ENCODE measurements around the gene CYTH1.
A peak's percentile ranks its signal among the peaks of the same experiment; 100 is the strongest.

The CYTH1 gene

DNA sequence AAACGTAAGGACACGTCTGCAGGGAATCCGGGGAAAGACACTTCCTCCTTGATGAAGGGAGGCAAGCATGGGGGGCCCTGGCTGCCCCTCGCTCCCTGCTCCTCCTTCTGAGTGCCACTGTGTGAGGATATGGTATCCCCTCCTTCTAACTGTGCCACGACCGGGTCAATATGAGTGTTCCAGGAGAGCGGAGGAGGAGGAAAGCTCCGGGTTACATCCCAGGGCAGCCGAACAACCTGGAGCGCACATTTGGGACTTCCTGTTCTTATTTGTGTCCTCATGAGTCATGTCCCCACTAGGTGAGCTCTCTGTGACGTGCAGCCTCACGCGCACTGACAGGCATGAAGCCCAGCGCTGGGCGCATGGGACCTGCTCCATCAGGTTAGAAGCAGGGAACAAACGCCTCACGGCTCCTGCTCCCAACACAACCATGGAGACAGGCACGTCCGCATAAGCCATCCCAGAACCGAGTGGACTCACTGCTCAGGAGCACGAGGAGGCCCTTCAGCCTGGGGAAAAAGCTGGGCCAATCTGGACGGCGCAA is 112.0 kb downstream of the CYTH1 start:
- DNase-seq (ENCODE audit: low read depth in 2 of 2) = no peak

- DNase-seq (ENCODE audit: low read depth in 2 of 2) = no peak
Observed at GRCh38 chr17:78669256-78669974, 112.7 kb downstream of the CYTH1 start.

DNA sequence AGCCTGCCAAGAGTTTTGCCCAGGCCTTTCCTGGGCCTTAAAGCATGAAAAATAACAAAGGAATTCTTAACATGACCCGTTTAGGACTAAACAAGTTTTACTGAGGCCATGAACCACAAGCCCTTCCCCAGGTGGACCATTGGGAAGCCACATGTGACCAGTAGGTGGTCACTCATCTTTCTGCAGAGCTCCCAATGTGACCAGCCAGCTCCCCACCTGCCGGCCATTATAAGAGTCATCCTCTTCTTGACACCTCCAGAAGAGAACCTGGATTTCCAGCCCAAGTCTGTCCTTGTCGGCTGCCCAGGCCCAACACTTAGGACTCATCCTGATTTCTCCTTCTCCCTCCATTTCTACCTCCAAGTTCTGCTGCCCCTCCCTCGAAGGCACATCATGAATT is 113.2 kb downstream of the CYTH1 start:
- no peak for DNase-seq (ENCODE audit: low read depth in 2 of 2)

- DNase-seq (ENCODE audit: low read depth in 2 of 2) = no peak
Observed at GRCh38 chr17:78667741-78668640, 114.1 kb downstream of the CYTH1 start.

DNA sequence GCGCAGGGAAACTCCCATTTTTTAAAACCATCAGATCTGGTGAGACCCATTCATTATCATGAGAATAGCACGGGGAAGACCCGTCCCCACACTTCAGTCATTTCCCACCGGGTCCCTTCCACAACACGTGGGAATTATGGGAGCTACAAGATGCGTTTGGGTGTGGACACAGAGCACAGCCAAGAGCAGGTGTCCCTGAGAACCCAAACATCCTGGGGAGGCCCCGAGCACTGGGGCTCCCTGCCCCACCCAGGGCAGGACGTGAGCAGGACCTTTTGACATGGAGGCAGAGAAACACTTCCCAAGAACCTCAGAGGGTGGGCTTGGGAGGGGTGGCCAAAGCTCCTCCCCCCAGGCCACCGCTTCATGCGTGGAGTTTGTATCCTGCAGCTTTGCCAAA is 115.0 kb downstream of the CYTH1 start:
- no peak for DNase-seq (ENCODE audit: low read depth in 2 of 2)

- peak in 1 of 2 donors; percentile 14 for DNase-seq (ENCODE audit: low read depth in 2 of 2)
Observed at GRCh38 chr17:78665952-78666920, 115.8 kb downstream of the CYTH1 start.

GRCh38 chr17:78665387-78665951 is 116.6 kb downstream of the CYTH1 start:
- DNase-seq (ENCODE audit: low read depth in 2 of 2) = no peak

GRCh38 chr17:78664476-78665386 is 117.3 kb downstream of the CYTH1 start:
- no peak for DNase-seq (ENCODE audit: low read depth in 2 of 2)

DNA sequence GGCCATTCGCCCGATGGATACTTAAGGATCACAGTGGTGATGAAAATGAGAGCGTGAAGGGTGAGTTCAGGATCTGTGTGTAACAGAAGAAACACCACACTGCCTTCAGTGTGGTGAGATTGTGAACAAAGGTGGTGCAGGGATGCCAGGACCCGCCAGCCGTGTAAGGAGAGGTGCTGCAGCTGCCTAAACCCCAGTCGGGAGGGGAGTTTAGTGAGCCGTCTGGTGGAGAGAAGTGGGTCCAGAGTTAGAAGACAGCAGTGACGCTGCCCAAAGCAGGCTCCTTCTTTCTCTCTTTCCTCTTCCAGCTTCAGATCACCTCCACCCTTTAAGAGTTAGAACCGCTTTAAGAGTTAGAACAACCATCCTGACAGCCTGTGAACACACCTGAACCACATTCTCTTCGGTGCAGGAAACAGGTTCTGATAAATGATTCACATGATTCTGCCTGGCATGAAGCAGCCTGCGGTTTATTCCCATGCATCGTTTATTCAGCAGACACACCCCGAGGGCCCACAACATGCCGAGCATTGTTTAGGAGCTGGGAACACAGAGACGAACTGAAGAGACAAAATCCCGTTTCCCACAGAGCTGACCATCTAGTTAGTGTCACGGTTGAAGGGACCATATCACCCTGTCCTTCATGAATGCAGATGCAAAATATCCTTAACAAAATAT is 120.8 kb downstream of the CYTH1 start:
- no peak for DNase-seq (ENCODE audit: low read depth in 2 of 2)

DNA sequence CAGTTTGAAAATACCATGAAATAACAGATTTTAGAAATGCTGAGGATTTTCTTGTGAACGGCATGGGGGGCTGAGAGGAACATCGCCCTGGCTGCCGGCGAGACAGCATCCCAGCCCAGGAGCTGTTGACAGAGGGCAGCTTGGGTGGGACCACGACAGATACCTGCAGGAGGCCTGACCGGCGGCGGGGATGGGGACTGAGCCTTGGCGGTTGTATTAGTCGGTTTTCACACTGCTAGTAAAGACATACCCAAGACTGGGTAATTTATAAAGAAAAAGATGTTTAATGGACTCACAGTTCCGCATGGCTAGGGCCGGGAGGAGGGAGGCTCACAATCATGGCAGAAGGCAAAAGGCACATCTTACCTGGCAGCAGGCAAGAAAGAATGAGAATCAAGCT is 122.5 kb downstream of the CYTH1 start:
- no peak for DNase-seq (ENCODE audit: low read depth in 2 of 2)

- no peak for DNase-seq (ENCODE audit: low read depth in 2 of 2)
Observed at GRCh38 chr17:78658281-78658785, 123.7 kb downstream of the CYTH1 start.

- DNase-seq (ENCODE audit: low read depth in 2 of 2) = no peak
Observed at GRCh38 chr17:78655251-78655940, 126.7 kb downstream of the CYTH1 start.

DNA sequence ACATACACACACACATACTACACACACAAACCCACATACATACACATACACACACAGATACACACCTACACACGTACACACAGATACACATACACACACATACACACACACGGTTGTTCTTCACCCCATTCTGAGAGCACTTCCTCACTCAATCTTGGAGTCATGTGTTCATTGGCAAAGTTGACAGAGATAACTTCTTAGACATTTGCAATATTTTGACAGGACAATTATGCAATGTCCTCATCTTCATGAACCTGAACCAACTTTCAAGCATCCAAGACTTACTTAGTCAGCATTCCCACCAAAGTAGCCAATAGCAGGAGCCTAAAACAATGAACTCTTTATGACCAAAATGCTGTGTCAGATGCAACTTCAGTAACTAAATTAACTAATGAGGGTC is 127.7 kb downstream of the CYTH1 start:
- DNase-seq (ENCODE audit: low read depth in 2 of 2) = no peak

DNA sequence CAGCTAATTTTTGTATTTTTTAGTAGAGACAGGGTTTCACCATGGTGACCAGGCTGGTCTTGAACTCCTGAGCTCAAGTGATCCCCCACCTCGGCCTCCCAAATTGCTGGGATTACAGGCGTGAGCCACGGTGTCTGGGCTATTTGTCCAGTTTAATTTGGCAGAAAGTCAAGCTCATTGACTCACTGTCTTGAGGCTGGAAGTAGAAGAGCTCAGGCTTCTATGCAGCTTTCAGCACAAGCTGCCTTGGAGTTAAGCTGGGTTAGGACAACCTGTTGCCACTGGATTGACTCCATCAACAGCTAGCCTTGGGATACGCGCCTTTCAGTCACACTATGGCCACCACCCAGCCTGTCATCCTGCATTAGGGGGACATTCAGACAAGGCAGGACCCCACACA is 128.7 kb downstream of the CYTH1 start:
- no peak for DNase-seq (ENCODE audit: low read depth in 2 of 2)

DNA sequence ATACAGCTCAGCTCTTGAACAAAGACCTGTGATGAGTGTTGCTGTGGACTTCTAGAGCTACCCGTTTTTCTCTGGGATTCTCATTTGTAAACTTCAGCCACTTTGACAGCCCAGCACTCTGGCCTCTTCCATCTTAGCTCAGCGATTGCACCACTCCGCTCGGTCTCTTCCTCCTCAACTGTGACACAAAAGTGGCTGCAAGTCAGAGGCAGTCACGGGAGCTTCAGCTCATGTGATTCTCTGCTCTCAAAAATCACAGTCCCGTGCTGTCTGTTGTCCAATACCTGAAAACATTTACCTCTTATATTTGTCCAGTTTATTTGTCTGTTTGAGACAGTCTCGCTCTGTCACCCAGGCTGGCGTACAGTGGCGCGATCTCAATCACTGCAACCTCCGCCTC is 129.2 kb downstream of the CYTH1 start:
- DNase-seq (ENCODE audit: low read depth in 2 of 2) = no peak

- DNase-seq (ENCODE audit: low read depth in 2 of 2) = no peak
Observed at GRCh38 chr17:78652024-78652423, 130.0 kb downstream of the CYTH1 start.

DNA sequence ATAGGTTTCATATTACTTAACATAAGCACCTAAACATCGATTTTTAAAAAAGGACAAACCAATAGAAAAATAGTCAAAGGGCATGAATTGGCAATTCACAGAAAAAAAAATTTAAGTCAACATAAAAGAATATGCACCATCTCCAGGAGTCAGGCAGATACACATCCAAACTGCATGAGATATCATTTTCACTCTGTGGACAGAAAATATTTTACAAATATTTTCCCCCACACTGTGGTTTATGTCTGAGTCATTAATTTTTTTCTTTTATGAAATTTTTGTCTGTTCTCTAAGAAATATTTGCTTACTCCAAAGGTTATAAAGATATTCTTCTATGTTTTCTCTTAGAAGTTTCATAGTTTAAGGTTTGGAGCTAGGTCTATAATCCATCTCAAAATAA is 130.5 kb downstream of the CYTH1 start:
- DNase-seq (ENCODE audit: low read depth in 2 of 2) = no peak

DNA sequence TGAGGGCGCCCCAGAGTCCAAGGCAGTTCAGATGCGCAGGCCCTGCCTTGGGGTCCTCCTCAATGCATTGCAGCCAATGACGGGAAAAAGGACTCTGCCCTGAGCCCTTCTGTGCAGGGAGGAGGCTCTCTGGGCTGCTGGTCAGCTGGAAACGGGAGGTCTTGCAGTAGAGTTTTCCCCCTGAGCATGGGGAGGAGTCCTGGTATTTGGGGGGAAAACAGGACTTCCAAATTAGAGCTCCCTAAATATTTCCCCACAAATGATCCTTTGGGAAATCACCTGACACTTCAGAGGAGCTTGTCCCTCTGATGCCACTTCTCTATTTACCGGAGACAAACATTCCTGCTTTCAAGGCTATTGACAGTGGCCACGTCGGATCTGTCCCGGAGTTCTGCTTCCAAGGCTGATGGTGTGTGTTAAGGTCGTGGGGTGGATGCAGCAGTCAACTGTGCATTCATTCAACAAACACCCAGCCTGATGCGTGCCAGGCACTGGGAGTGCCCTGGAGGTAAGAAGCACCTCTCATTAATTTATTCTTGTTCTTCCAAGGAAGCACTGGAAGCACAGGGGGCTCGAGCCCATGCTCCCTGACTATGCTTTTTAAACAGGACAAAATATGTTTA is 131.9 kb downstream of the CYTH1 start:
- no peak for DNase-seq (ENCODE audit: low read depth in 2 of 2)

Data from stimulated activated CD4-positive, alpha-beta T cell treated with anti-CD3 and anti-CD28 coated beads, Interleukin-1b, Interleukin-23, amount 100 ng/mL, for 4 hours (primary cell).